GM12878 (cell line): ENCODE data around the gene INO80. TPM values are rescaled to one million over a fixed set of nuclear protein-coding genes. Genes with fewer than 3 reads are reported as not detected.

Experiments
- ATAC-seq: fragments of 200-7000 bp; cut with Tn5 transposase; 3 replicates; pipeline ENCODE4 v1.9.1; 2020; ENCODE audit warnings: mild to moderate bottlenecking, moderate library complexity
- BruUV-seq: library from RNA; stranded (reverse); fragments of 400-500 nt; replicated peaks from 2 replicates; lab custom pipeline; 2021; lab: Mats Ljungman, UMichigan
- CTCF ChIA-PET: fragments of 300-600 bp; sonication (Branson Sonifier 250); formaldehyde crosslinking; extraction: SDS; loops from one replicate; lab custom pipeline; 2021; ENCODE audit warnings: inconsistent platforms; lab: Yijun Ruan, JAX
- POLR2A ChIA-PET: fragments of 350-600 bp; formaldehyde crosslinking; extraction: SDS; loops from one replicate; lab custom pipeline; 2021; ENCODE audit warnings: inconsistent platforms; lab: Charles Lee
- RAD21 ChIA-PET: fragments of 300-600 bp; sonication (Branson Sonifier 250); formaldehyde crosslinking; loops from one replicate; lab custom pipeline; 2023; ENCODE audit warnings: antibody characterized with exemption; ENCODE audit not compliant: unreplicated experiment; lab: Charles Lee
- SMC1A ChIA-PET: fragments of 300-600 bp; sonication (Branson Sonifier 250); formaldehyde crosslinking; loops from one replicate; lab custom pipeline; 2023; ENCODE audit not compliant: unreplicated experiment, uncharacterized antibody; lab: Charles Lee
- DNase-seq: peaks from one replicate; pipeline ENCODE4 v3.0.0-alpha.2; 2011; ENCODE audit warnings: low read depth, low spot score
- FAIRE-seq: peaks from 3 replicates; lab custom pipeline; 2011; peaks lifted over from hg19 to GRCh38; lab: Jason Lieb, UNC
- H2AFZ ChIP-seq: 2 replicates; pipeline ENCODE4 v1.6.0; 2011; ENCODE audit warnings: low read depth, low read length, control low read depth; ENCODE audit not compliant: control insufficient read depth
- H3K27ac ChIP-seq: 2 replicates; pipeline ENCODE4 v1.5.1; 2011; ENCODE audit warnings: control low read depth; ENCODE audit not compliant: control insufficient read depth, insufficient read depth
- H3K27me3 ChIP-seq, 2 experiments: replicated peaks in 1 of 2; 2 replicates each; pipeline versions ENCODE4 v1.6.0 to v1.6.1; 2011; ENCODE audit warnings: low read length in 1 of 2; ENCODE audit not compliant: control insufficient read depth in 2 of 2, insufficient read depth in 2 of 2
- H3K36me3 ChIP-seq, 2 experiments: 2 replicates each; pipeline ENCODE4 v1.5.1; 2011; ENCODE audit warnings: low read length in 1 of 2; ENCODE audit not compliant: control insufficient read depth in 2 of 2, insufficient read depth in 2 of 2
- H3K4me1 ChIP-seq: 2 replicates; pipeline ENCODE4 v1.6.1; 2011; ENCODE audit warnings: mild to moderate bottlenecking, low read length, moderate library complexity, mixed read lengths; ENCODE audit not compliant: control insufficient read depth, insufficient read depth
- H3K4me2 ChIP-seq: 2 replicates; pipeline ENCODE4 v1.6.0; 2011; ENCODE audit warnings: control low read depth; ENCODE audit not compliant: control insufficient read depth, insufficient read depth
- H3K4me3 ChIP-seq: fragments of 200-600 bp; sonication (generic); 2 replicates; pipeline ENCODE4 v1.5.1; 2016
- H3K79me2 ChIP-seq: 2 replicates; pipeline ENCODE4 v1.6.0; 2011; ENCODE audit warnings: low read length; ENCODE audit not compliant: control insufficient read depth, insufficient read depth
- H3K9ac ChIP-seq: 2 replicates; pipeline ENCODE4 v1.8.0; 2011; ENCODE audit warnings: low read length, control low read depth, mixed read lengths; ENCODE audit not compliant: control insufficient read depth, insufficient read depth
- H3K9me3 ChIP-seq: replicated peaks from 3 replicates; pipeline ENCODE4 v1.5.1; 2011; ENCODE audit warnings: mild to moderate bottlenecking, low read length; ENCODE audit not compliant: control insufficient read depth, insufficient read depth
- H4K20me1 ChIP-seq: 2 replicates; pipeline ENCODE4 v1.6.0; 2011; ENCODE audit not compliant: control insufficient read depth, insufficient read depth
- ASH2L ChIP-seq: fragments of 300-600, 200-600 bp; sonication (generic); IDR thresholded peaks from 2 replicates; pipeline ENCODE4 v1.6.1; 2017; ENCODE audit warnings: low read depth, mild to moderate bottlenecking, borderline replicate concordance
- CEBPZ ChIP-seq: fragments of 150-350 bp; IDR thresholded peaks from 2 replicates; pipeline ENCODE4 v1.6.1; 2016; ENCODE audit warnings: low read depth, low read length
- CHD4 ChIP-seq: fragments of 200-600 bp; sonication (generic); IDR thresholded peaks from 2 replicates; pipeline ENCODE4 v1.6.1; 2016; ENCODE audit warnings: mild to moderate bottlenecking
- EED ChIP-seq: sonication (generic); IDR thresholded peaks from 2 replicates; pipeline ENCODE4 v1.6.1; 2016; ENCODE audit warnings: antibody characterized with exemption, low read depth
- ETV6 ChIP-seq, 2 experiments: fragments of 450-650 bp in 1 of 2; IDR thresholded peaks in 1 of 2; conservative IDR thresholded peaks in 1 of 2; 2 replicates each; pipeline ENCODE4 v1.6.1; 2014; ENCODE audit warnings: antibody characterized with exemption in 1 of 2, borderline replicate concordance in 1 of 2, low read depth in 1 of 2, mild to moderate bottlenecking in 1 of 2, moderate library complexity in 1 of 2
- MEF2B ChIP-seq: fragments of 450-650 bp; IDR thresholded peaks from 2 replicates; pipeline ENCODE4 v1.6.1; 2018; ENCODE audit warnings: mild to moderate bottlenecking, moderate library complexity; ENCODE audit not compliant: partially characterized antibody, poor library complexity, severe bottlenecking
- NKRF ChIP-seq: fragments of 450-650 bp; conservative IDR thresholded peaks from 2 replicates; pipeline ENCODE4 v1.6.1; 2017; ENCODE audit warnings: mild to moderate bottlenecking, moderate library complexity
- PAX5 ChIP-seq: IDR thresholded peaks from 2 replicates; pipeline ENCODE4 v1.6.1; 2011; ENCODE audit warnings: low read depth, low read length, borderline replicate concordance
- SMAD1 ChIP-seq: fragments of 450-650 bp; IDR thresholded peaks from 2 replicates; pipeline ENCODE4 v1.6.1; 2018; ENCODE audit warnings: mild to moderate bottlenecking, low read depth; ENCODE audit not compliant: partially characterized antibody
- SREBF1 ChIP-seq: IDR thresholded peaks from 2 replicates; pipeline ENCODE4 v1.6.1; 2012; ENCODE audit warnings: mild to moderate bottlenecking, low read length
- SUZ12 ChIP-seq: fragments of 200-600 bp; sonication (generic); IDR thresholded peaks from one replicate; pipeline ENCODE4 v1.6.1; 2018; ENCODE audit warnings: antibody characterized with exemption, mild to moderate bottlenecking; ENCODE audit not compliant: unreplicated experiment
- TCF7 ChIP-seq: IDR thresholded peaks from 2 replicates; pipeline ENCODE4 v1.6.1; 2014; ENCODE audit warnings: antibody characterized with exemption, borderline replicate concordance
- USF1 ChIP-seq: IDR thresholded peaks from 2 replicates; pipeline ENCODE4 v1.6.1; 2011; ENCODE audit warnings: borderline replicate concordance, low read depth, mild to moderate bottlenecking, moderate library complexity, mixed read lengths, low read length; ENCODE audit not compliant: insufficient read depth; ENCODE audit errors: extremely low read length
- ZBTB40 ChIP-seq: fragments of 450-650 bp; IDR thresholded peaks from 2 replicates; pipeline ENCODE4 v1.6.1; 2016; ENCODE audit warnings: mild to moderate bottlenecking, moderate library complexity, borderline replicate concordance
- WGBS: methylation state at CpG from one replicate; pipeline ENCODE4 v1.1.6; 2016; ENCODE audit warnings: low lambda C conversion rate; ENCODE audit not compliant: insufficient replicate concordance, insufficient coverage; ENCODE audit errors: missing lambda C conversion rate; 5-methylcytosine and 5-hydroxymethylcytosine counted together
- in situ Hi-C: fragments of 300-500 bp; cut with MboI; formaldehyde crosslinking; loops from 9 replicates; pipeline ENCODE4 v1.14.3; 2018; ENCODE audit warnings: mixed read lengths
- intact Hi-C: fragments of 100-400 bp; cut with micrococcal nuclease; formaldehyde crosslinking; loops from one replicate; pipeline ENCODE4 v1.14.2; 2022; ENCODE audit not compliant: unreplicated experiment
- polyA plus RNA-seq, 11 experiments: library from polyadenylated mRNA; depleted of rRNA in 4 of 11; unstranded in 6 of 11; stranded (reverse) in 5 of 11; fragments of >200 nt; fragmentation: Nextera tagmentation in 4 of 11; fragmentation: Illumina TruSeq in 1 of 11; extraction: Ambion mirVana in 4 of 11; extraction: Trizol in 1 of 11; gene quantifications; 1 replicate in 1 of 11; 2 replicates in 10 of 11; pipeline versions ENCODE4 v1.2.1 to v1.2.3, GENCODE V29; 2011 to 2016; ENCODE audit warnings: inconsistent platforms in 2 of 11, missing spikeins in 2 of 11, low read depth in 1 of 11
- total RNA-seq, 4 experiments: library from RNA; depleted of rRNA in 3 of 4; stranded (reverse); fragments of >200 nt in 3 of 4; fragmentation: Illumina TruSeq in 1 of 4; extraction: Trizol in 1 of 4; gene quantifications; 2 replicates each; pipeline versions ENCODE4 v1.2.1 to v1.2.3, GENCODE V29; 2013 to 2021

The INO80 gene
- total and polyA plus RNA-seq, 10 of the 15 experiments (the other 5 are each of a cell fraction or from before 2014, with no cell fraction given), result 4.5 to 25.0 (median 14.2) TPM

GRCh38 chr15:41122849-41123248 is 6.8 kb upstream of the INO80 start:
- Histone ChIP-seq H3K36me3 (no peaks in the 10 kb centered on the region), H3K9ac (no peak overlapping the region), H3K4me3 (no peak overlapping the region), H3K4me1 (no peaks in the 10 kb centered on the region), H2AFZ (no peak overlapping the region), H3K4me2 (no peak overlapping the region), H3K27ac (no peak overlapping the region), H3K79me2 (no peaks in the 10 kb centered on the region), H3K27me3 (no peaks in the 10 kb centered on the region), H3K9me3 (no peaks in the 10 kb centered on the region), H4K20me1 (no peaks in the 10 kb centered on the region)
- ATAC-seq (no peak), FAIRE-seq (no peak), DNase-seq (no peak)
- no TSS peak for BruUV-seq
- ChIA-PET CTCF (no interaction called here), SMC1A (no interaction called here), RAD21 (no interaction called here), POLR2A (no interaction called here)
- WGBS, result 35% methylated on average over 2 of the region's 2 CpGs
- in situ Hi-C loops (no loop called here), intact Hi-C loops (no loop called here)
- TF ChIP-seq MEF2B (no peak), ETV6 (conservative IDR thresholded peaks at IDR 0.05 in 1 of 2, IDR thresholded peaks at IDR 0.05 in 1 of 2; ENCODE audit: borderline replicate concordance in 1 of 2, low read depth in 1 of 2) (no peak), ASH2L (no peak), SMAD1 (no peak), ZBTB40 (no peak), NKRF (no peak), USF1 (no peak), SREBF1 (no peak), SUZ12 (no peak), CHD4 (no peak), CEBPZ (no peak), EED (no peak), TCF7 (no peak), PAX5 (no peak)
